Thoracic aorta (tissue), 2 donors: Measurements from ENCODE around the gene OVOL2. TPM values are rescaled to one million over a fixed set of nuclear protein-coding genes. Genes with fewer than 3 reads are reported as not detected.

Experiments used
- ATAC-seq: fragments of 150-250 bp; one replicate; pipeline ENCODE4 v1.8.0; 2017; ENCODE audit warnings: low read depth; ENCODE audit not compliant: insufficient number of reproducible peaks, low FRiP score
- DNase-seq: peaks from one replicate; pipeline ENCODE4 v3.0.0-alpha.2; 2020; ENCODE audit warnings: low spot score
- H3K27ac ChIP-seq, 2 donors: fragments of 200-600 bp; sonication (generic); 1 replicate in 1 of 2; 2 replicates in 1 of 2; pipeline ENCODE4 v1.5.1; 2016; ENCODE audit warnings: mild to moderate bottlenecking in 2 of 2, moderate library complexity in 2 of 2
- H3K27me3 ChIP-seq: fragments of 200-600 bp; sonication (generic); replicated peaks from 2 replicates; pipeline ENCODE4 v1.6.0; 2016; ENCODE audit warnings: mild to moderate bottlenecking; ENCODE audit not compliant: insufficient read depth
- H3K36me3 ChIP-seq: fragments of 200-600 bp; sonication (generic); one replicate; pipeline ENCODE4 v1.5.1; 2016
- H3K4me1 ChIP-seq, 2 donors: fragments of 200-600 bp; sonication (generic); 1 replicate in 1 of 2; 2 replicates in 1 of 2; pipeline versions ENCODE4 v1.5.1 to v1.6.0; 2016; ENCODE audit warnings: low read depth in 2 of 2, mild to moderate bottlenecking in 1 of 2; ENCODE audit not compliant: control insufficient read depth in 1 of 2
- H3K4me3 ChIP-seq: fragments of 200-600 bp; sonication (generic); 2 replicates; pipeline ENCODE4 v1.5.1; 2016; ENCODE audit warnings: mild to moderate bottlenecking
- H3K9me3 ChIP-seq: fragments of 200-600 bp; sonication (generic); 2 replicates; pipeline ENCODE4 v1.5.1; 2016
- CTCF ChIP-seq: fragments of 200-600 bp; sonication (generic); IDR thresholded peaks from one replicate; pipeline ENCODE4 v1.5.1; 2019; ENCODE audit warnings: antibody characterized with exemption
- total RNA-seq, 2 donors: library from RNA; depleted of rRNA; stranded (reverse); fragments of >200 nt; gene quantifications; one replicate each; pipeline versions ENCODE4 v1.1.0 to v1.2.3, GENCODE V29; 2016

OVOL2 gene
- total RNA-seq, 2 donors from 2014 or later: 0.71 TPM; not detected in 1

- H3K36me3 ChIP-seq: peaks cover 3% of the 10 kb centered on the region
- ATAC-seq: no peak
- H3K4me1 ChIP-seq: no peaks in the 10 kb centered on the region
- H3K27ac ChIP-seq: no peak overlapping the region
- no peak overlapping the region for H3K4me3 ChIP-seq
- H3K27me3 ChIP-seq: no peaks in the 10 kb centered on the region
- no peaks in the 10 kb centered on the region for H3K9me3 ChIP-seq
- no peak for TF ChIP-seq CTCF
- DNase-seq: no peak
Observed at GRCh38 chr20:17985388-17986018, 72.2 kb downstream of the OVOL2 start.

GRCh38 chr20:17976305-17976704 lies 81.4 kb downstream of the OVOL2 start:
- Histone ChIP-seq H3K4me1 (peaks cover 27 to 30% of the 10 kb centered on the region in 2 donors), H3K4me3 (no peak overlapping the region), H3K9me3 (no peaks in the 10 kb centered on the region), H3K36me3 (no peaks in the 10 kb centered on the region), H3K27ac (no peak overlapping the region), H3K27me3 (no peaks in the 10 kb centered on the region)
- no peak for TF ChIP-seq CTCF
- ATAC-seq: no peak
- no peak for DNase-seq

Other genes with a start within 250 kb of the OVOL2 start
- 100 to 1,000 TPM in 1 of 2 donors, 10 to 100 TPM in 1; 63.0 to 112 TPM for gene SNX5, start 89.1 kb downstream of the OVOL2 start, total RNA-seq
- 1 to 10 TPM; 7.4 to 8.8 TPM for gene MGME1, start 88.9 kb downstream of the OVOL2 start, total RNA-seq
- 10 to 100 TPM in 1 of 2 donors, 1 to 10 TPM in 1; 7.7 to 11.7 TPM for gene KAT14, start 79.9 kb upstream of the OVOL2 start, total RNA-seq
- 10 to 100 TPM in 1 of 2 donors, 1 to 10 TPM in 1; 4.9 to 25.5 TPM for gene PET117, start 79.9 kb upstream of the OVOL2 start, total RNA-seq
- gene ZNF133, start 230.6 kb upstream of the OVOL2 start, total RNA-seq: 10 to 100 TPM in 1 of 2 donors, 1 to 10 TPM in 1; 9.1 to 13.7 TPM